Trophoblast cell (in vitro differentiated cells and primary cell): ENCODE measurements around the gene RAD51AP1.

ENCODE experiments used
- DNase-seq, 2 donors: peaks; one replicate each; pipeline ENCODE4 v3.0.0-alpha.2; 2016
- H2AFZ ChIP-seq: 2 replicates; pipeline ENCODE4 v1.6.1; 2013; ENCODE audit warnings: low read length, moderate library complexity, mild to moderate bottlenecking; ENCODE audit not compliant: insufficient read depth, poor library complexity
- H2AK5ac ChIP-seq: 2 replicates; pipeline ENCODE4 v1.6.1; 2013; ENCODE audit warnings: mild to moderate bottlenecking, low read length
- H2BK120ac ChIP-seq: 2 replicates; pipeline ENCODE4 v1.6.1; 2013; ENCODE audit warnings: low read length, mild to moderate bottlenecking, moderate library complexity; ENCODE audit not compliant: insufficient read depth, poor library complexity
- H2BK12ac ChIP-seq: 2 replicates; pipeline ENCODE4 v1.6.1; 2013; ENCODE audit warnings: mild to moderate bottlenecking, low read length, moderate library complexity
- H2BK5ac ChIP-seq: 2 replicates; pipeline ENCODE4 v1.6.1; 2013; ENCODE audit warnings: low read length, low read depth, moderate library complexity, mild to moderate bottlenecking; ENCODE audit not compliant: poor library complexity
- H3K14ac ChIP-seq: 2 replicates; pipeline ENCODE4 v1.6.1; 2013; ENCODE audit warnings: mild to moderate bottlenecking, low read length
- H3K18ac ChIP-seq: 2 replicates; pipeline ENCODE4 v1.6.1; 2013; ENCODE audit warnings: mild to moderate bottlenecking, low read length
- H3K23ac ChIP-seq: 2 replicates; pipeline ENCODE4 v1.6.1; 2013; ENCODE audit warnings: low read length
- H3K27ac ChIP-seq: 2 replicates; pipeline ENCODE4 v1.5.1; 2013; ENCODE audit warnings: low read depth, mild to moderate bottlenecking, inconsistent platforms, low read length, moderate library complexity
- H3K27me3 ChIP-seq: 2 replicates; pipeline ENCODE4 v1.6.1; 2013; ENCODE audit warnings: inconsistent platforms, mild to moderate bottlenecking, low read length, moderate library complexity; ENCODE audit not compliant: insufficient read depth
- H3K36me3 ChIP-seq, 2 experiments: 1 replicate in 1 of 2; 2 replicates in 1 of 2; pipeline ENCODE4 v1.6.1; 2013; ENCODE audit warnings: low read length in 2 of 2, mild to moderate bottlenecking in 2 of 2, moderate library complexity in 1 of 2; ENCODE audit not compliant: insufficient read depth in 2 of 2, control insufficient read depth in 1 of 2
- H3K4ac ChIP-seq: 2 replicates; pipeline ENCODE4 v1.6.1; 2013; ENCODE audit warnings: low read depth, mild to moderate bottlenecking, low read length, moderate library complexity
- H3K4me1 ChIP-seq, 2 experiments: 1 replicate in 1 of 2; 2 replicates in 1 of 2; pipeline ENCODE4 v1.6.1; 2013; ENCODE audit warnings: low read length in 2 of 2, mild to moderate bottlenecking in 2 of 2, moderate library complexity in 1 of 2; ENCODE audit not compliant: insufficient read depth in 2 of 2, control insufficient read depth in 1 of 2
- H3K4me2 ChIP-seq: 2 replicates; pipeline ENCODE4 v1.6.1; 2013; ENCODE audit warnings: inconsistent platforms, mild to moderate bottlenecking, low read length, moderate library complexity
- H3K4me3 ChIP-seq: 2 replicates; pipeline ENCODE4 v1.5.1; 2013; ENCODE audit warnings: mild to moderate bottlenecking, low read depth, low read length, inconsistent platforms
- H3K79me1 ChIP-seq: one replicate; pipeline ENCODE4 v1.6.1; 2013; ENCODE audit warnings: low read length
- H3K79me2 ChIP-seq: 2 replicates; pipeline ENCODE4 v1.6.1; 2013; ENCODE audit warnings: low read length, mild to moderate bottlenecking; ENCODE audit not compliant: control insufficient read depth, insufficient read depth, poor library complexity
- H3K9ac ChIP-seq: 2 replicates; pipeline ENCODE4 v1.6.1; 2013; ENCODE audit warnings: mild to moderate bottlenecking, low read length
- H3K9me3 ChIP-seq: 2 replicates; pipeline ENCODE4 v1.6.1; 2013; ENCODE audit warnings: low read depth, mild to moderate bottlenecking, control low read depth, inconsistent platforms, low read length; ENCODE audit not compliant: insufficient read depth
- H4K12ac ChIP-seq: 2 replicates; pipeline ENCODE4 v1.6.1; 2013; ENCODE audit warnings: low read depth, mild to moderate bottlenecking, low read length, moderate library complexity
- H4K8ac ChIP-seq: 2 replicates; pipeline ENCODE4 v1.6.1; 2013; ENCODE audit warnings: low read depth, mild to moderate bottlenecking, low read length, moderate library complexity
- H4K91ac ChIP-seq: one replicate; pipeline ENCODE4 v1.6.1; 2013; ENCODE audit warnings: low read depth, mild to moderate bottlenecking, low read length, moderate library complexity
- WGBS: extraction: QIAGEN DNeasy Blood & Tissue Kit; methylation state at CpG from one replicate; pipeline ENCODE4 v1.1.7; 2013; ENCODE audit warnings: missing lambda C conversion rate; ENCODE audit not compliant: insufficient read length, insufficient coverage; ENCODE audit errors: extremely low coverage; 5-methylcytosine and 5-hydroxymethylcytosine counted together

Gene RAD51AP1

GRCh38 chr12:4588916-4589315, 50.2 kb downstream of the RAD51AP1 start:
- Histone ChIP-seq H3K79me2 (no peaks in the 10 kb centered on the region), H3K36me3 (no peaks in the 10 kb centered on the region), H2AK5ac (no peak overlapping the region), H4K8ac (no peak overlapping the region), H4K91ac (no peak overlapping the region), H3K4me3 (no peak overlapping the region), H3K4ac (no peak overlapping the region), H2BK12ac (no peak overlapping the region), H3K4me1 (no peaks in the 10 kb centered on the region), H3K14ac (no peak overlapping the region), H2AFZ (no peak overlapping the region), H3K79me1 (no peaks in the 10 kb centered on the region), H2BK5ac (no peak overlapping the region), H3K4me2 (no peak overlapping the region), H3K9ac (no peak overlapping the region), H3K9me3 (peaks cover 3% of the 10 kb centered on the region), H3K27me3 (no peaks in the 10 kb centered on the region), H3K27ac (no peak overlapping the region), H2BK120ac (no peak overlapping the region), H4K12ac (no peak overlapping the region), H3K18ac (no peak overlapping the region), H3K23ac (no peak overlapping the region)
- WGBS = 100% methylated on average over 2 of the region's 3 CpGs
- DNase-seq = no peak

DNA sequence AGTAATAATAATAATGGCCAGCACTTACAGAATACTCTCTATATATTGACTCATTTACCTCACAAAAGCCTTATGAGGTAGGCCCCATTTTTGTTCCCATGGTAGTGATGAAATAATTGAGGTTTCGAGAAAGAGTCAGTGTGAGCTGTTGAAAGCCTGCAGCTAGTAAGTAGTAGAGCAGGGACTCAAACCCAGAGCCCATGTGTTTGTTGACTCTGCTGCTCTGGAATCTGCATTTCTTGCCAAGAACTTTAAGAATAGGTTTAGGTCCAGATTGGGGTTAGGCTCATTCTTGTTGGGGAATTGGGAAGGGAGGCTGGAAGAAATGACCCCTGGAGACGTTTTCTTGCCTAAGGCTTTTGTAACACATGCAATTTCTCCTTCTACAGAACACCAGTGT, 51.3 kb downstream of the RAD51AP1 start:
- no peak overlapping the region for H3K9ac ChIP-seq
- H3K4me1 ChIP-seq = no peaks in the 10 kb centered on the region
- no peak overlapping the region for H3K14ac ChIP-seq
- WGBS = no CpG with 5 or more reads among the region's 2 CpGs
- no peak overlapping the region for H4K8ac ChIP-seq
- DNase-seq = no peak
- H2AFZ ChIP-seq = no peak overlapping the region
- no peak overlapping the region for H4K12ac ChIP-seq
- H3K9me3 ChIP-seq = peaks cover 3% of the 10 kb centered on the region
- no peak overlapping the region for H3K18ac ChIP-seq
- no peak overlapping the region for H3K4ac ChIP-seq
- no peak overlapping the region for H2BK5ac ChIP-seq
- H3K36me3 ChIP-seq = no peaks in the 10 kb centered on the region
- no peaks in the 10 kb centered on the region for H3K79me1 ChIP-seq
- no peak overlapping the region for H2AK5ac ChIP-seq
- no peak overlapping the region for H4K91ac ChIP-seq
- H3K23ac ChIP-seq = no peak overlapping the region
- no peak overlapping the region for H3K4me2 ChIP-seq
- no peak overlapping the region for H3K27ac ChIP-seq
- H3K4me3 ChIP-seq = no peak overlapping the region
- no peak overlapping the region for H2BK12ac ChIP-seq
- no peaks in the 10 kb centered on the region for H3K27me3 ChIP-seq
- no peak overlapping the region for H2BK120ac ChIP-seq
- H3K79me2 ChIP-seq = no peaks in the 10 kb centered on the region

GRCh38 chr12:4591180-4591687, 52.5 kb downstream of the RAD51AP1 start:
- H3K4me1 ChIP-seq = no peaks in the 10 kb centered on the region
- H2BK5ac ChIP-seq = no peak overlapping the region
- no peak overlapping the region for H4K8ac ChIP-seq
- no peak overlapping the region for H3K9ac ChIP-seq
- H3K79me2 ChIP-seq = no peaks in the 10 kb centered on the region
- H3K4ac ChIP-seq = no peak overlapping the region
- H3K36me3 ChIP-seq = no peaks in the 10 kb centered on the region
- no peak overlapping the region for H4K12ac ChIP-seq
- H3K4me2 ChIP-seq = no peak overlapping the region
- H3K18ac ChIP-seq = no peak overlapping the region
- H3K27me3 ChIP-seq = no peaks in the 10 kb centered on the region
- no peak overlapping the region for H4K91ac ChIP-seq
- H2BK12ac ChIP-seq = no peak overlapping the region
- no peak overlapping the region for H2AK5ac ChIP-seq
- H2BK120ac ChIP-seq = no peak overlapping the region
- WGBS = no CpG with 5 or more reads among the region's 7 CpGs
- H3K9me3 ChIP-seq = peaks cover 3% of the 10 kb centered on the region
- no peak overlapping the region for H2AFZ ChIP-seq
- no peak overlapping the region for H3K4me3 ChIP-seq
- no peak overlapping the region for H3K23ac ChIP-seq
- no peaks in the 10 kb centered on the region for H3K79me1 ChIP-seq
- H3K14ac ChIP-seq = no peak overlapping the region
- H3K27ac ChIP-seq = no peak overlapping the region
- no peak for DNase-seq

- H4K8ac ChIP-seq = no peak overlapping the region
- no peak overlapping the region for H4K12ac ChIP-seq
- H3K27me3 ChIP-seq = no peaks in the 10 kb centered on the region
- H3K4me2 ChIP-seq = no peak overlapping the region
- H3K4me1 ChIP-seq = no peaks in the 10 kb centered on the region
- no peak overlapping the region for H4K91ac ChIP-seq
- no peak overlapping the region for H3K14ac ChIP-seq
- no peaks in the 10 kb centered on the region for H3K79me2 ChIP-seq
- no CpG with 5 or more reads among the region's 6 CpGs for WGBS
- H2AFZ ChIP-seq = no peak overlapping the region
- H3K9ac ChIP-seq = no peak overlapping the region
- peaks cover 3% of the 10 kb centered on the region for H3K9me3 ChIP-seq
- no peak overlapping the region for H2AK5ac ChIP-seq
- no peak overlapping the region for H2BK5ac ChIP-seq
- H2BK12ac ChIP-seq = no peak overlapping the region
- no peak overlapping the region for H3K27ac ChIP-seq
- no peak overlapping the region for H2BK120ac ChIP-seq
- no peak for DNase-seq
- H3K36me3 ChIP-seq = no peaks in the 10 kb centered on the region
- H3K18ac ChIP-seq = no peak overlapping the region
- no peak overlapping the region for H3K23ac ChIP-seq
- no peak overlapping the region for H3K4me3 ChIP-seq
- H3K4ac ChIP-seq = no peak overlapping the region
- no peaks in the 10 kb centered on the region for H3K79me1 ChIP-seq
Observed at GRCh38 chr12:4595881-4596280, 57.2 kb downstream of the RAD51AP1 start.
